OCI-LY7 (cell line): Measurements from ENCODE around the gene ANKS1B. TPM values are rescaled to one million over a fixed set of nuclear protein-coding genes. Genes with fewer than 3 reads are reported as not detected.

Source experiments
- BruUV-seq: library from RNA; stranded (reverse); fragments of 400-500 nt; replicated peaks from 2 replicates; lab custom pipeline; 2021; lab: Mats Ljungman, UMichigan
- CTCF ChIA-PET: fragments of 300-600 bp; sonication (Branson Sonifier 250); formaldehyde crosslinking; loops from one replicate; lab custom pipeline; 2022; ENCODE audit warnings: antibody characterized with exemption; ENCODE audit not compliant: unreplicated experiment; lab: Charles Lee
- POLR2A ChIA-PET: fragments of 300-600 bp; sonication (Branson Sonifier 250); formaldehyde crosslinking; loops from one replicate; lab custom pipeline; 2022; ENCODE audit warnings: antibody characterized with exemption; lab: Charles Lee
- DNase-seq: peaks from one replicate; pipeline ENCODE4 v3.0.0-alpha.2; 2015; ENCODE audit warnings: low spot score
- H2AFZ ChIP-seq: fragments of 200-600 bp; sonication (generic), shearing (Covaris generic); 2 replicates; pipeline ENCODE4 v1.6.1; 2014; ENCODE audit warnings: mild to moderate bottlenecking, antibody characterized with exemption, low read length, moderate library complexity
- H3K27ac ChIP-seq: fragments of 200-600 bp; sonication (generic); 2 replicates; pipeline ENCODE4 v1.5.1; 2014; ENCODE audit warnings: mixed run types, low read depth, mild to moderate bottlenecking, moderate library complexity, low read length, inconsistent platforms; ENCODE audit not compliant: poor library complexity, severe bottlenecking
- H3K36me3 ChIP-seq: fragments of 200-600 bp; sonication (generic); 2 replicates; pipeline ENCODE4 v1.6.1; 2014; ENCODE audit warnings: mild to moderate bottlenecking, antibody characterized with exemption, low read length, moderate library complexity, mixed read lengths; ENCODE audit not compliant: insufficient read depth
- H3K4me1 ChIP-seq: fragments of 200-600 bp; sonication (generic); 2 replicates; pipeline ENCODE4 v1.5.1; 2014; ENCODE audit warnings: mild to moderate bottlenecking, low read length; ENCODE audit not compliant: insufficient read depth, poor library complexity, severe bottlenecking
- H3K4me2 ChIP-seq: fragments of 200-600 bp; sonication (generic); 2 replicates; pipeline ENCODE4 v1.6.1; 2014; ENCODE audit warnings: mild to moderate bottlenecking, low read length
- H3K4me3 ChIP-seq: fragments of 200-600 bp; sonication (generic); 2 replicates; pipeline ENCODE4 v1.5.1; 2014; ENCODE audit warnings: mild to moderate bottlenecking, low read depth, low read length; ENCODE audit not compliant: poor library complexity, severe bottlenecking
- H3K79me2 ChIP-seq: fragments of 200-600 bp; sonication (generic); 2 replicates; pipeline ENCODE4 v1.6.1; 2016; ENCODE audit warnings: low read depth, mild to moderate bottlenecking, low read length, moderate library complexity, mixed read lengths; ENCODE audit not compliant: insufficient read depth
- H3K9me2 ChIP-seq: fragments of 200-600 bp; sonication (generic); 2 replicates; pipeline ENCODE4 v1.6.1; 2016; ENCODE audit warnings: mild to moderate bottlenecking, low read length, mixed read lengths; ENCODE audit not compliant: insufficient read depth
- H3K9me3 ChIP-seq: fragments of 200-600 bp; sonication (generic); 2 replicates; pipeline ENCODE4 v1.6.1; 2014; ENCODE audit warnings: mild to moderate bottlenecking, mixed run types, low read length, mixed read lengths
- H4K20me1 ChIP-seq: fragments of 200-600 bp; sonication (generic); 2 replicates; pipeline ENCODE4 v1.6.1; 2014; ENCODE audit warnings: mild to moderate bottlenecking, antibody characterized with exemption, low read length, moderate library complexity, mixed read lengths; ENCODE audit not compliant: insufficient read depth
- CTCF ChIP-seq: fragments of 200-600 bp; sonication (generic); conservative IDR thresholded peaks from 2 replicates; pipeline ENCODE4 v1.5.1; 2014; ENCODE audit warnings: mild to moderate bottlenecking, antibody characterized with exemption, low read length, moderate library complexity, mixed read lengths
- EZH2phosphoT487 ChIP-seq: fragments of 200-600 bp; sonication (generic); IDR thresholded peaks from 2 replicates; pipeline ENCODE4 v1.6.1; 2018; ENCODE audit warnings: low read depth, borderline replicate concordance, mild to moderate bottlenecking, mixed run types, antibody characterized with exemption, low read length, moderate library complexity, mixed read lengths
- intact Hi-C: fragments of 100-400 bp; cut with micrococcal nuclease; formaldehyde crosslinking; loops from one replicate; pipeline ENCODE4 v1.10.0; 2022; ENCODE audit not compliant: unreplicated experiment
- total RNA-seq, 2 experiments: library from RNA; depleted of rRNA in 1 of 2; stranded (reverse); fragments of >200 nt in 1 of 2; shearing (Covaris generic) in 1 of 2; gene quantifications; 2 replicates each; pipeline ENCODE4 v1.2.3, GENCODE V29; 2014 to 2022

The ANKS1B gene
- total RNA-seq, 2 experiments from 2014 or later: 2.9 to 6.0 TPM

- Histone ChIP-seq H2AFZ (peak overlapping the region; percentile 80), H3K4me1 (no peaks in the 10 kb centered on the region), H3K4me3 (no peak overlapping the region), H3K9me3 (no peaks in the 10 kb centered on the region), H3K79me2 (no peaks in the 10 kb centered on the region), H3K27ac (no peak overlapping the region), H4K20me1 (no peaks in the 10 kb centered on the region), H3K4me2 (no peak overlapping the region), H3K36me3 (no peaks in the 10 kb centered on the region), H3K9me2 (no peaks in the 10 kb centered on the region)
- BruUV-seq: no TSS peak
- ChIA-PET CTCF (no interaction called here), POLR2A (interaction anchor here (0.6 to 1.2 kb wide), 2 partner anchors 19 to 75 kb away, joined by 3 to 4 read pairs; no protein-coding TSS in a partner anchor)
- intact Hi-C loops: no loop called here
- DNase-seq: no peak
- TF ChIP-seq EZH2phosphoT487 (no peak), CTCF (no peak)
Observed at GRCh38 chr12:99110212-99110611, 874.5 kb downstream of the ANKS1B start.

GRCh38 chr12:99108924-99109323 is 875.8 kb downstream of the ANKS1B start:
- no TSS peak for BruUV-seq
- no peaks in the 10 kb centered on the region for H4K20me1 ChIP-seq
- no peak overlapping the region for H3K27ac ChIP-seq
- no peaks in the 10 kb centered on the region for H3K9me3 ChIP-seq
- POLR2A ChIA-PET: interaction anchor here (0.6 kb wide), 2 partner anchors 371 to 1110 kb away, joined by 3 to 5 read pairs; no protein-coding TSS in a partner anchor
- no peak overlapping the region for H3K4me2 ChIP-seq
- TF ChIP-seq CTCF (no peak), EZH2phosphoT487 (no peak)
- no peaks in the 10 kb centered on the region for H3K79me2 ChIP-seq
- no peaks in the 10 kb centered on the region for H3K9me2 ChIP-seq
- no peaks in the 10 kb centered on the region for H3K36me3 ChIP-seq
- no peak overlapping the region for H3K4me3 ChIP-seq
- intact Hi-C loops: no loop called here
- H3K4me1 ChIP-seq: no peaks in the 10 kb centered on the region
- no peak for DNase-seq
- CTCF ChIA-PET: interaction anchor here (0.5 kb wide), 1 partner anchor 10 kb away, joined by 4 read pairs; no protein-coding TSS in a partner anchor
- H2AFZ ChIP-seq: no peak overlapping the region

GRCh38 chr12:99099786-99100185 is 885.0 kb downstream of the ANKS1B start:
- H3K4me2 ChIP-seq: peak overlapping the region; percentile 66
- CTCF ChIA-PET: no interaction called here
- peak overlapping the region; percentile 30 for H3K4me3 ChIP-seq
- intact Hi-C loops: no loop called here
- peaks cover 20% of the 10 kb centered on the region for H3K4me1 ChIP-seq
- H3K27ac ChIP-seq: peak overlapping the region; percentile 37
- no peaks in the 10 kb centered on the region for H4K20me1 ChIP-seq
- POLR2A ChIA-PET: interaction anchor here (0.6 to 1.4 kb wide), 6 partner anchors 10 to 54 kb away, joined by 3 to 4 read pairs (median 3); no protein-coding TSS in a partner anchor
- H3K36me3 ChIP-seq: no peaks in the 10 kb centered on the region
- no peaks in the 10 kb centered on the region for H3K9me3 ChIP-seq
- no peaks in the 10 kb centered on the region for H3K9me2 ChIP-seq
- H3K79me2 ChIP-seq: no peaks in the 10 kb centered on the region
- peak overlapping the region; percentile 62 for H2AFZ ChIP-seq
- BruUV-seq: no TSS peak
- DNase-seq: peak; percentile 54
- TF ChIP-seq CTCF (no peak), EZH2phosphoT487 (no peak)
